Measurements from ENCODE around the gene LDAH.

DNA sequence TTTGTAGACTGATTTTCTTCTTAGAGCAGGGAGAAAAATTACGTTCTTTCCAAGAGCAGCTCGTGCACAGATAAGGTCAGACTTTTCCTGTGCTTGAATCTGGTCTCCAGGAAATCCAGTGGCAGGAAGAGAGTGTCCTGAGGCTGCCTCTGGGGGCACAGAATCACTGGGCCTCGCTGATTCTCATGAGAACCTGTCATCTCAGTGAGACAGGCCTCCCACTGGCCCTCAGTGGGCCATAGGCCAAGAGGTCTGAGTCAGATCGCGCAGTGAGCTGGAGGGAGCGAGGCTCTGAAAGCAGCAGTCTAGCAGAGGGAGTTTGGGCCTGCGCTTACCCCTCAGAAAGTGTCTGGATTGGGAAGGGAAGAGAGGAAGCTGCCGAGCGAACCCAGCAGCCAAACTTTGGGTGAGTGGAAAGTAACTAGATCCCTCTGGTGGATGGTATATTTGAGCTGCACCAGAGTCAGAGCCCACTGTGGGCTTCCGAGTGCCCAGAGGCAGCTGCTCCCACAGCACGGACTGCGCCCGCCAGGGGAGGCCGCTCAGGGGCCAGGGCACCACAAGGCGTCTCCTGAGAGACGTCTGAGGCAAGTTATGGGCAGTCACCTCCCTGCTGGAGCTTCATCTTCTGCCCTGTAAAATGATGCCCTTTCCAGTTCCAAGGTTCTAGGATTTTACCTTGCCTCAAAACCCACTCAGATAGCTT is 147.8 kb downstream of the LDAH start:
- no peak for TF ChIP-seq NPAS2 (CRISPR knock-in tag; IDR thresholded peaks at IDR 0.05; ENCODE audit: borderline replicate concordance)
- TF ChIP-seq, protein P1, sequence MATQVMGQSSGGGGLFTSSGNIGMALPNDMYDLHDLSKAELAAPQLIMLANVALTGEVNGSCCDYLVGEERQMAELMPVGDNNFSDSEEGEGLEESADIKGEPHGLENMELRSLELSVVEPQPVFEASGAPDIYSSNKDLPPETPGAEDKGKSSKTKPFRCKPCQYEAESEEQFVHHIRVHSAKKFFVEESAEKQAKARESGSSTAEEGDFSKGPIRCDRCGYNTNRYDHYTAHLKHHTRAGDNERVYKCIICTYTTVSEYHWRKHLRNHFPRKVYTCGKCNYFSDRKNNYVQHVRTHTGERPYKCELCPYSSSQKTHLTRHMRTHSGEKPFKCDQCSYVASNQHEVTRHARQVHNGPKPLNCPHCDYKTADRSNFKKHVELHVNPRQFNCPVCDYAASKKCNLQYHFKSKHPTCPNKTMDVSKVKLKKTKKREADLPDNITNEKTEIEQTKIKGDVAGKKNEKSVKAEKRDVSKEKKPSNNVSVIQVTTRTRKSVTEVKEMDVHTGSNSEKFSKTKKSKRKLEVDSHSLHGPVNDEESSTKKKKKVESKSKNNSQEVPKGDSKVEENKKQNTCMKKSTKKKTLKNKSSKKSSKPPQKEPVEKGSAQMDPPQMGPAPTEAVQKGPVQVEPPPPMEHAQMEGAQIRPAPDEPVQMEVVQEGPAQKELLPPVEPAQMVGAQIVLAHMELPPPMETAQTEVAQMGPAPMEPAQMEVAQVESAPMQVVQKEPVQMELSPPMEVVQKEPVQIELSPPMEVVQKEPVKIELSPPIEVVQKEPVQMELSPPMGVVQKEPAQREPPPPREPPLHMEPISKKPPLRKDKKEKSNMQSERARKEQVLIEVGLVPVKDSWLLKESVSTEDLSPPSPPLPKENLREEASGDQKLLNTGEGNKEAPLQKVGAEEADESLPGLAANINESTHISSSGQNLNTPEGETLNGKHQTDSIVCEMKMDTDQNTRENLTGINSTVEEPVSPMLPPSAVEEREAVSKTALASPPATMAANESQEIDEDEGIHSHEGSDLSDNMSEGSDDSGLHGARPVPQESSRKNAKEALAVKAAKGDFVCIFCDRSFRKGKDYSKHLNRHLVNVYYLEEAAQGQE (IDR thresholded peaks at IDR 0.05) = no peak
- TF ChIP-seq, protein P2, sequence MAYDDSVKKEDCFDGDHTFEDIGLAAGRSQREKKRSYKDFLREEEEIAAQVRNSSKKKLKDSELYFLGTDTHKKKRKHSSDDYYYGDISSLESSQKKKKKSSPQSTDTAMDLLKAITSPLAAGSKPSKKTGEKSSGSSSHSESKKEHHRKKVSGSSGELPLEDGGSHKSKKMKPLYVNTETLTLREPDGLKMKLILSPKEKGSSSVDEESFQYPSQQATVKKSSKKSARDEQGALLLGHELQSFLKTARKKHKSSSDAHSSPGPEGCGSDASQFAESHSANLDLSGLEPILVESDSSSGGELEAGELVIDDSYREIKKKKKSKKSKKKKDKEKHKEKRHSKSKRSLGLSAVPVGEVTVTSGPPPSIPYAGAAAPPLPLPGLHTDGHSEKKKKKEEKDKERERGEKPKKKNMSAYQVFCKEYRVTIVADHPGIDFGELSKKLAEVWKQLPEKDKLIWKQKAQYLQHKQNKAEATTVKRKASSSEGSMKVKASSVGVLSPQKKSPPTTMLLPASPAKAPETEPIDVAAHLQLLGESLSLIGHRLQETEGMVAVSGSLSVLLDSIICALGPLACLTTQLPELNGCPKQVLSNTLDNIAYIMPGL (CRISPR knock-in tag; IDR thresholded peaks at IDR 0.05; ENCODE audit: borderline replicate concordance) = no peak

All from A549 (cell line).